NCI-H446 treated with DMSO at 0.1 percent for 48 hours (cell line): ENCODE results near the gene MPPED1.

Experiments
- DNase-seq: peaks from one replicate; lab custom pipeline; 2025; lab: John Stamatoyannopoulos, UW

Gene MPPED1

GRCh38 chr22:43542681-43543521, 131.1 kb downstream of the MPPED1 start:
- no peak for DNase-seq

DNA sequence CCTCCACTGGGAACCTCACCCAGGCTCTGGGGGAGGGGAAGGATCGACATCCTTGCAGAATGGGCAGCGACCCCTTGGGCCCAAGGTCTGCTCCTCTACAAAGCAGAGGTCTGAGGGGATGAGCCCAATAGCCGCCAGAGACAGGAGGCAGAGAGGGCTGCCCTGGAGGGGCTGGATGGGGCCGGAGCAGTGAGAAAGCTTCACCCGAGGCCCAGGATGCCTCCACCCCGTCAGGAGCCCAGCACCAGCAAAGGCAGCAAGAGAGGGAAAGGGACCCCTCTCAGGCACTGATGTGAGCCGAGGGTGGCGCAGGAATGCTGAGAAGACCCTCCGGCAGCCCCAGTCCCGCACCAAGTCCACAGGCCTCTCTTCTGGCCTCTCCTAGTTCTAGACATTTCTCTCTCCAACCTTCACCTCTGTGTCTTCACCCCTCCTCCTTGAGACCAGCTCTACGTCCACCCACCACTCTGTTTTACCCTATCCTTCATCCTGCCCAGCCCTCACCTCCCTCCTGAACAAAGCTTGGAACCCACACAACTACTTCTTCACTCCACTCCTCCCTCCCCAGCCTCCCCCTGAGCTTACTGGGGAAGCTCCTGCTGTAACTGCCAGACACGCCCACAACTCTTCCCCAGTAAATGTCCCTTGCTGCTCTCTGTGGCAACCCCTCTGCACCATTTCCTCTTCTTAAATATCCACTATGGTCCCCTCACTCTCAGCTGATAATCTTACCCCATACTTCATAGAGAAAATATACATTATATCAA, 131.9 kb downstream of the MPPED1 start:
- DNase-seq = no peak

- no peak for DNase-seq
Measured at GRCh38 chr22:43544289-43544673, 132.5 kb downstream of the MPPED1 start.

DNA sequence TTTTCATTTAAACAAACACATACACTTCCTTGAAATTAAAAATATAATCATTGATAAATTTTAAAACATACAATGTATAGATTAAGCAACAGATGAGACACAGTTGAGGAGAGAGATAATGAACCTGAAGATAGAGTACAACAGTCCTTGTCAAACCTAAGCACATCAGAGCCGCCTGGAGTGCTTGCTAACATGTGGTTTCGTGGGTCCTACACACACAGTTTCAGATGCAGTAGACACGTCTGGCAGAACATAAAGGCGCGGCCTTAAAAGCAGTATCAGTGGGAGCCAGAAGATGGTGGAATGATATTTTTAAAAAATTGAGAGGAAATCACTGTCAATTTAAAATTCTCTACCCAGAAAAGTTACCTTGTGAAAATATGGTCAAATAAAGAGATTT, 134.4 kb downstream of the MPPED1 start:
- DNase-seq = no peak

- no peak for DNase-seq
Measured at GRCh38 chr22:43550024-43550620, 138.3 kb downstream of the MPPED1 start.

DNA sequence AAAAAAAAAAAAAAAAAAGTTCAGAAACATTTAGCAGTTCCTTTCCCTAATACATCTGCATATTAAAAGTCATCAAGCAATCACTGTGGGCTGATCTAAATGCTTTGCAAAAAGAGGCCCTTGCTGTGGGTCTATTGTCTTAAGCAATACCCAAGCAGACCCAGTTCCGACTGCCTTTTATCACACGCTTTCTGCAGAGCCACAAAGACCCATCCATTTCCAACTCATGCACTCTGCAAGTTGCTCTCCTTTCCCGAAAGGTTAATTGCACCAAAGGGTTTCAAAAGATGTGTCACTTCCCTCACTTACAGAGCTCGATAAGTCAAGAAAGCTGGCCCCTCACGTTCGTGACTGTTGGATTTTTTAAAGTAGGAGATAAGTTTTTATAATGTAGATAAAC, 138.9 kb downstream of the MPPED1 start:
- DNase-seq = no peak

GRCh38 chr22:43553451-43554258, 141.8 kb downstream of the MPPED1 start:
- no peak for DNase-seq

DNA sequence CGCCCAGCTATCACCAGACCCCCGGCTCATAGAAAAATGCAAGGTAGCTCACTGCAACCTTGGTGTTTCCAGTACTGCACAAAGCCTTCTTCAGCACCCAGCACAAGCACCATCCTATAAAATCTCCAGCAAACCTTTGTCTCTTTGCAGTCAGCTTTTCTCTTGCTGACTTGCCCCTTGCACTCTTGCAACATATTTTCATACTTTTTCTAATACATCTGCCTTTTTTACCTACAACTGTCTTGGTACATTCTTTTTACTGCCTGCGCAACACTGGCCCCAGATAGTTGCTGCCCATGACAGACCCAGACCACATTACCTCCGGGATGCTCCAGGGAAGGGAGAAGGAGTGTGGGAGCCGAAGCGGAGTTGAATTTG, 142.4 kb downstream of the MPPED1 start:
- no peak for DNase-seq

DNA sequence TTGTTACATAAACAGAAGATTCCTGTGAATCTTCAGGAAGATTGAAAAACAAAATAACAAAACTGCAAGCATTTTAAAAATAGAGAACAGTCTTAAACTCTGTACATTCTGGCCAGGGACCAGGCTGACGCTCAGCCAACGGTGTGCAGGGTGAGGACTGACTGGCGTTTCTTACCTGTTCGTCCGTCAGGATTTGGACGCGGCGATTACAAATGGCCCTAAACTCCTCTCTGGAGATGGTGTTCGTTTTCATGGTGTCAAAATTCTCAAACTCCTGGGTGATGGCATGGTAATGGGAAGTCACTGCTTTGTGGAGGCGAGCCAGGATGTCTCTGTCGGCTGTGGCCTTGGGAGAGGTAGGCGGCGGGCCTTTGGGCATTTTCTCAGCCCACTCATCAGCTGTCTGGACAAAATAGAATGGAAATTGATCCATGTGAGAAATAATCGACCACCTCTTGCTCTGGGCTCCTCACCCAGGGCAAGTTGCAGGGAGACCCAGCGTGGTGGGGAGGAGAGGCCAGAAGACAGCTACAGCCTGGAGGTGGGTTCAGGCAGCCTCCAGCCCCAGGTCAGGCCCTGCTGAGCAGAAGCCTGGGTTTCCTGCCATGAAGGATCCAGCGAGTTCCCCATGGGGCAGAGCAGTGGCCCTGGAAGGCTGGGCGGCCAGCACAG, 143.0 kb downstream of the MPPED1 start:
- no peak for DNase-seq

- DNase-seq = no peak
Measured at GRCh38 chr22:43555561-43556515, 144.0 kb downstream of the MPPED1 start.
